Posterior vena cava (tissue), 2 donors: ENCODE measurements around the gene DUSP22. TPM values are rescaled to one million over a fixed set of nuclear protein-coding genes. Genes with fewer than 3 reads are reported as not detected.
A peak's percentile ranks its signal among the peaks of the same experiment; 100 is the strongest.

Experiments
- DNase-seq: peaks from one replicate; pipeline ENCODE4 v3.0.0-alpha.2; 2020; ENCODE audit warnings: low spot score
- intact Hi-C, 2 donors: fragments of 100-400 bp; cut with DNase I; formaldehyde crosslinking; loops; one replicate each; pipeline versions ENCODE4 v1.14.1 to v1.14.2; 2022 to 2023
- total RNA-seq, 2 donors: library from RNA; stranded (reverse); fragmentation: NEBNext Ultra II Directional; extraction: Animal tissue kit (Norgen Biotek cat#: 25700); gene quantifications; one replicate each; pipeline ENCODE4 v1.2.1, GENCODE V29; 2021
- donor health status: DM: yes; HTN: yes; CAD: no.
- donor health status: DM: yes; HTN: yes; CAD: no.

The DUSP22 gene
- total RNA-seq, 2 donors from 2014 or later: 45.7 to 51.8 TPM

GRCh38 chr6:343960-344815 is 51.9 kb downstream of the DUSP22 start:
- intact Hi-C loops: no loop called here
- peak; percentile 75 for DNase-seq

- DNase-seq: peak; percentile 71
- intact Hi-C loops: no loop called here
Measured at GRCh38 chr6:344816-345340, 52.6 kb downstream of the DUSP22 start.

GRCh38 chr6:345747-346385 is 53.6 kb downstream of the DUSP22 start:
- intact Hi-C loops: no loop called here

GRCh38 chr6:346386-347030 is 54.2 kb downstream of the DUSP22 start:
- intact Hi-C loops: no loop called here

More at GRCh38 chr6:345747-346385, 53.6 kb downstream of the DUSP22 start:
- peak; percentile 79 for DNase-seq

GRCh38 chr6:347232-347631 is 54.9 kb downstream of the DUSP22 start:
- intact Hi-C loops: no loop called here
- DNase-seq: peak; percentile 37

More at GRCh38 chr6:346386-347030, 54.2 kb downstream of the DUSP22 start:
- DNase-seq: peak; percentile 76

GRCh38 chr6:347951-348859 is 55.9 kb downstream of the DUSP22 start:
- intact Hi-C loops: no loop called here
- DNase-seq: peak; percentile 79

- peak; percentile 83 for DNase-seq
- intact Hi-C loops: no loop called here
Measured at GRCh38 chr6:348860-349396, 56.6 kb downstream of the DUSP22 start.

- intact Hi-C loops: no loop called here
- DNase-seq: peak; percentile 77
Measured at GRCh38 chr6:349491-349921, 57.2 kb downstream of the DUSP22 start.

- peak; percentile 42 for DNase-seq
- intact Hi-C loops: no loop called here
Measured at GRCh38 chr6:350371-350770, 58.1 kb downstream of the DUSP22 start.

GRCh38 chr6:351011-351866 is 59.0 kb downstream of the DUSP22 start:
- intact Hi-C loops: no loop called here
- peak; percentile 79 for DNase-seq

GRCh38 chr6:351867-352289 is 59.6 kb downstream of the DUSP22 start:
- DNase-seq: peak; percentile 81
- intact Hi-C loops: no loop called here

- intact Hi-C loops: no loop called here
- peak; percentile 79 for DNase-seq
Measured at GRCh38 chr6:352474-352873, 60.2 kb downstream of the DUSP22 start.

GRCh38 chr6:352896-353470 is 60.7 kb downstream of the DUSP22 start:
- peak; percentile 75 for DNase-seq
- intact Hi-C loops: no loop called here

GRCh38 chr6:353642-354614 is 61.6 kb downstream of the DUSP22 start:
- DNase-seq: peak; percentile 80
- intact Hi-C loops: no loop called here

GRCh38 chr6:354631-355280 is 62.5 kb downstream of the DUSP22 start:
- peak; percentile 77 for DNase-seq
- intact Hi-C loops: no loop called here
